Measurements from ENCODE around the gene PCK2. TPM values are rescaled to one million over a fixed set of nuclear protein-coding genes. Genes with fewer than 3 reads are reported as not detected.
A peak's percentile ranks its signal among the peaks of the same experiment; 100 is the strongest.

PCK2 gene
- total and polyA plus RNA-seq, 2 of the 13 experiments (the other 11 are each of a cell fraction or from before 2014, with no cell fraction given), result 129 to 272 TPM

DNA sequence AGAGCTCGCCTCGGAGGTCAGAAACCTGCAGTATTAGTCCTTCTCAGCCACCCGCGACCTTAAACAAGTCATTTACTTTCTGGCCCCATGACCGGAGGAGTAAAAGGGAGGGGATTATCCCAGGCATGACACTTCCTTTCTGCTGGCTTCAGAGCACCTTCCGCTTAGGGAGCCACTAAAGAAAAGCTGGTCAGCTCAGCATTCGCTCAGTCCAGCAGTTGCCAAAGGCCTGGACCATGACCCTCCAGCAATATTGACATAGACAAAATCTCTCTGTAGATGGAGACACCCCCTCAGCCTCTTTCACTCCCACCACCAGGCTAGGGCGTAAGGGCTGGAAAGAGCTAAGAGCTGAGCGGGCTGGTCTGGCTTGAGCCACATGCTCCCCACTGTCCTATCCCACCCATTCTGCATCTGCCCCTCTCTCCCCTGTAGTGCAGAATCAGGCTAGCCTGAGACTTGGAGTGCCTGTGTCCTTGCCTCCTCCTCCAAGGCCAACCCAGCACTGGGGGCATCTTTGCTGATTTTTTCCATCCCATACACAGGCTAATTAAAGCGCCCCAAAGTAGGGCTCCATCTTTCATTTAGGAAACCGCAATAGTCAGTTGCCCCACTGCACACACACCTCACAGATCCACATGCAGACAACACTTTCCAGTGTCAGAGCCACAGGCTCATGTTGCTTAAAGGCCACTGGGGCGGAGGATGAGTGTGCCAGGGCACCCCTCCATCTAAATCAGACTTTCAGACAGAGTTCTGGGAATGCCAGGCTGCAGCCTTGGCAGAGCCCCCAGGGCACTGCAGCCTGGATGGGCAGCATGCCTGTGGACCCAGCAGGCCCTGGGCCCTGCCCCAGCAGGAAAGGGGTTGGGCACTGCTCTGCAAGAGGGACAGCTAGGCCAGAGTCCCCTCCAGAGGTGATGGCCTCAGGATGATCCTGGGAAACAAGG is 26.7 kb upstream of the PCK2 start (continued):
- TF ChIP-seq, protein P1, sequence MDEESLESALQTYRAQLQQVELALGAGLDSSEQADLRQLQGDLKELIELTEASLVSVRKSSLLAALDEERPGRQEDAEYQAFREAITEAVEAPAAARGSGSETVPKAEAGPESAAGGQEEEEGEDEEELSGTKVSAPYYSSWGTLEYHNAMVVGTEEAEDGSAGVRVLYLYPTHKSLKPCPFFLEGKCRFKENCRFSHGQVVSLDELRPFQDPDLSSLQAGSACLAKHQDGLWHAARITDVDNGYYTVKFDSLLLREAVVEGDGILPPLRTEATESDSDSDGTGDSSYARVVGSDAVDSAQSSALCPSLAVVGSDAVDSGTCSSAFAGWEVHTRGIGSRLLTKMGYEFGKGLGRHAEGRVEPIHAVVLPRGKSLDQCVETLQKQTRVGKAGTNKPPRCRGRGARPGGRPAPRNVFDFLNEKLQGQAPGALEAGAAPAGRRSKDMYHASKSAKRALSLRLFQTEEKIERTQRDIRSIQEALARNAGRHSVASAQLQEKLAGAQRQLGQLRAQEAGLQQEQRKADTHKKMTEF (CRISPR knock-in tag; IDR thresholded peaks at IDR 0.05), result no peak
- no peak for TF ChIP-seq KDM1A (CRISPR knock-in tag; IDR thresholded peaks at IDR 0.05)
- TF ChIP-seq, protein P2, sequence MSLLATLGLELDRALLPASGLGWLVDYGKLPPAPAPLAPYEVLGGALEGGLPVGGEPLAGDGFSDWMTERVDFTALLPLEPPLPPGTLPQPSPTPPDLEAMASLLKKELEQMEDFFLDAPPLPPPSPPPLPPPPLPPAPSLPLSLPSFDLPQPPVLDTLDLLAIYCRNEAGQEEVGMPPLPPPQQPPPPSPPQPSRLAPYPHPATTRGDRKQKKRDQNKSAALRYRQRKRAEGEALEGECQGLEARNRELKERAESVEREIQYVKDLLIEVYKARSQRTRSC (CRISPR knock-in tag; IDR thresholded peaks at IDR 0.05; ENCODE audit: low read depth), result no peak
- TF ChIP-seq NFIB (CRISPR knock-in tag; IDR thresholded peaks at IDR 0.05; ENCODE audit: borderline replicate concordance), result 0 out of 2 replicates have a peak, but pooled peaks have one; percentile 27
- TF ChIP-seq, protein P3, sequence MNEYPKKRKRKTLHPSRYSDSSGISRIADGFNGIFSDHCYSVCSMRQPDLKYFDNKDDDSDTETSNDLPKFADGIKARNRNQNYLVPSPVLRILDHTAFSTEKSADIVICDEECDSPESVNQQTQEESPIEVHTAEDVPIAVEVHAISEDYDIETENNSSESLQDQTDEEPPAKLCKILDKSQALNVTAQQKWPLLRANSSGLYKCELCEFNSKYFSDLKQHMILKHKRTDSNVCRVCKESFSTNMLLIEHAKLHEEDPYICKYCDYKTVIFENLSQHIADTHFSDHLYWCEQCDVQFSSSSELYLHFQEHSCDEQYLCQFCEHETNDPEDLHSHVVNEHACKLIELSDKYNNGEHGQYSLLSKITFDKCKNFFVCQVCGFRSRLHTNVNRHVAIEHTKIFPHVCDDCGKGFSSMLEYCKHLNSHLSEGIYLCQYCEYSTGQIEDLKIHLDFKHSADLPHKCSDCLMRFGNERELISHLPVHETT (CRISPR knock-in tag; conservative IDR thresholded peaks at IDR 0.05), result no peak
- TF ChIP-seq PCBP2 (optimal IDR thresholded peaks at IDR 0.05; ENCODE audit: low read depth, low read length, poor library complexity, severe bottlenecking), result no peak
- TF ChIP-seq CEBPG (CRISPR knock-in tag; IDR thresholded peaks at IDR 0.05), result no peak
- no peak for TF ChIP-seq AGO2 (optimal IDR thresholded peaks at IDR 0.05; ENCODE audit: low read depth, low read length)
- TF ChIP-seq, protein P4, sequence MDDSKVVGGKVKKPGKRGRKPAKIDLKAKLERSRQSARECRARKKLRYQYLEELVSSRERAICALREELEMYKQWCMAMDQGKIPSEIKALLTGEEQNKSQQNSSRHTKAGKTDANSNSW (CRISPR knock-in tag; IDR thresholded peaks at IDR 0.05; ENCODE audit: borderline replicate concordance), result no peak
- peak; percentile 72; the same call in 1 of the 2 replicates for TF ChIP-seq ZNF564 (CRISPR knock-in tag; IDR thresholded peaks at IDR 0.05)
- no peak for TF ChIP-seq NR2F6 (IDR thresholded peaks at IDR 0.05)
- 0 out of 2 replicates have a peak, but pooled peaks have one; percentile 21 for TF ChIP-seq NR2F6 (CRISPR knock-in tag; IDR thresholded peaks at IDR 0.05)
- TF ChIP-seq, protein P5, sequence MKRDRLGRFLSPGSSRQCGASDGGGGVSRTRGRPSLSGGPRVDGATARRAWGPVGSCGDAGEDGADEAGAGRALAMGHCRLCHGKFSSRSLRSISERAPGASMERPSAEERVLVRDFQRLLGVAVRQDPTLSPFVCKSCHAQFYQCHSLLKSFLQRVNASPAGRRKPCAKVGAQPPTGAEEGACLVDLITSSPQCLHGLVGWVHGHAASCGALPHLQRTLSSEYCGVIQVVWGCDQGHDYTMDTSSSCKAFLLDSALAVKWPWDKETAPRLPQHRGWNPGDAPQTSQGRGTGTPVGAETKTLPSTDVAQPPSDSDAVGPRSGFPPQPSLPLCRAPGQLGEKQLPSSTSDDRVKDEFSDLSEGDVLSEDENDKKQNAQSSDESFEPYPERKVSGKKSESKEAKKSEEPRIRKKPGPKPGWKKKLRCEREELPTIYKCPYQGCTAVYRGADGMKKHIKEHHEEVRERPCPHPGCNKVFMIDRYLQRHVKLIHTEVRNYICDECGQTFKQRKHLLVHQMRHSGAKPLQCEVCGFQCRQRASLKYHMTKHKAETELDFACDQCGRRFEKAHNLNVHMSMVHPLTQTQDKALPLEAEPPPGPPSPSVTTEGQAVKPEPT (CRISPR knock-in tag; IDR thresholded peaks at IDR 0.05; ENCODE audit: low read depth), result no peak
- no peak for TF ChIP-seq NONO (IDR thresholded peaks at IDR 0.05)
- TF ChIP-seq NONO (CRISPR knock-in tag; conservative IDR thresholded peaks at IDR 0.05), result 0 out of 2 replicates have a peak, but pooled peaks have one; percentile 32
- no peak for TF ChIP-seq ZNF713 (CRISPR knock-in tag; IDR thresholded peaks at IDR 0.05)
- TF ChIP-seq, protein P6, sequence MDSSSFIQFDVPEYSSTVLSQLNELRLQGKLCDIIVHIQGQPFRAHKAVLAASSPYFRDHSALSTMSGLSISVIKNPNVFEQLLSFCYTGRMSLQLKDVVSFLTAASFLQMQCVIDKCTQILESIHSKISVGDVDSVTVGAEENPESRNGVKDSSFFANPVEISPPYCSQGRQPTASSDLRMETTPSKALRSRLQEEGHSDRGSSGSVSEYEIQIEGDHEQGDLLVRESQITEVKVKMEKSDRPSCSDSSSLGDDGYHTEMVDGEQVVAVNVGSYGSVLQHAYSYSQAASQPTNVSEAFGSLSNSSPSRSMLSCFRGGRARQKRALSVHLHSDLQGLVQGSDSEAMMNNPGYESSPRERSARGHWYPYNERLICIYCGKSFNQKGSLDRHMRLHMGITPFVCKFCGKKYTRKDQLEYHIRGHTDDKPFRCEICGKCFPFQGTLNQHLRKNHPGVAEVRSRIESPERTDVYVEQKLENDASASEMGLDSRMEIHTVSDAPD (CRISPR knock-in tag; IDR thresholded peaks at IDR 0.05), result no peak
- no peak for TF ChIP-seq ELF1 (CRISPR knock-in tag; IDR thresholded peaks at IDR 0.05)
- no peak for TF ChIP-seq ZNF674 (CRISPR knock-in tag; IDR thresholded peaks at IDR 0.05; ENCODE audit: low read depth)
- no peak for TF ChIP-seq ZNF180 (CRISPR knock-in tag; IDR thresholded peaks at IDR 0.05; ENCODE audit: borderline replicate concordance, low read depth)
- TF ChIP-seq RFX3 (CRISPR knock-in tag; IDR thresholded peaks at IDR 0.05), result no peak; the same call in 1 of the 2 replicates
- no peak for TF ChIP-seq FOSL2 (CRISPR knock-in tag; IDR thresholded peaks at IDR 0.05)
